Measurements from ENCODE around the gene FN1. TPM values are rescaled to one million over a fixed set of nuclear protein-coding genes. Genes with fewer than 3 reads are reported as not detected.

FN1 gene
- total RNA-seq, 1 experiment from 2014 or later, result 143 TPM

- H3K36me3 ChIP-seq, result peaks cover 37% of the 10 kb centered on the region
- H3K9me3 ChIP-seq (replicated peaks), result no peaks in the 10 kb centered on the region
- no peak for DNase-seq
- no peaks in the 10 kb centered on the region for H3K4me1 ChIP-seq
- no peak overlapping the region for H3K4me3 ChIP-seq
- H3K27ac ChIP-seq, result no peak overlapping the region
- no peaks in the 10 kb centered on the region for H3K27me3 ChIP-seq
Observed at GRCh38 chr2:215421859-215422461, 13.9 kb downstream of the FN1 start.

DNA sequence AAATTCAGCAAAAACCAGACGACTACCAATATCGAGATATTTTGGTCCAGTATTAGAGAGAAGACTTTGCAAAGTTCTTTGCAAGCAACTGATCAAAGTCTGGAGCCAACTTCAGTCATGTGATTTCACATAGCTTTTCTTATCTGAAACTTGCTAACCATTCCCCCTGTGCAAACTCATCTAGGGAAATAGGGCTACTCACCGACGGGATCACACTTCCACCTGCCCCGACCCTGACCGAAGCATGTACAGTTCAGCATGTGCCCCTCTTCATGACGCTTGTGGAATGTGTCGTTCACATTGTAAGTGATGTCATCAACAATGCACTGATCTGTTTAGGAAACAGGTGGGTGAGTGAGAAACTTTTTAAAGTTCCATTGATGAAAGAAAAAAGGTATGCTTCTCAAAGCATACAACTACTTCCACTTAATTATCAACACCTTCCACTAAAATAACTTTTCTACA lies 15.4 kb downstream of the FN1 start:
- H3K36me3 ChIP-seq, result peaks cover 32% of the 10 kb centered on the region
- H3K4me1 ChIP-seq, result no peaks in the 10 kb centered on the region
- H3K9me3 ChIP-seq (replicated peaks), result no peaks in the 10 kb centered on the region
- H3K4me3 ChIP-seq, result no peak overlapping the region
- H3K27ac ChIP-seq, result no peak overlapping the region
- no peak for DNase-seq
- H3K27me3 ChIP-seq, result no peaks in the 10 kb centered on the region

GRCh38 chr2:215419769-215420470 lies 15.9 kb downstream of the FN1 start:
- H3K27ac ChIP-seq, result no peak overlapping the region
- no peak overlapping the region for H3K4me3 ChIP-seq
- DNase-seq, result no peak
- H3K9me3 ChIP-seq (replicated peaks), result no peaks in the 10 kb centered on the region
- H3K36me3 ChIP-seq, result peaks cover 30% of the 10 kb centered on the region
- no peaks in the 10 kb centered on the region for H3K4me1 ChIP-seq
- no peaks in the 10 kb centered on the region for H3K27me3 ChIP-seq

GRCh38 chr2:215419113-215419512 lies 16.8 kb downstream of the FN1 start:
- no peaks in the 10 kb centered on the region for H3K27me3 ChIP-seq
- no peak for DNase-seq
- peaks cover 27% of the 10 kb centered on the region for H3K36me3 ChIP-seq
- H3K4me1 ChIP-seq, result no peaks in the 10 kb centered on the region
- no peak overlapping the region for H3K4me3 ChIP-seq
- no peaks in the 10 kb centered on the region for H3K9me3 ChIP-seq (replicated peaks)
- H3K27ac ChIP-seq, result no peak overlapping the region

- peaks cover 29% of the 10 kb centered on the region for H3K36me3 ChIP-seq
- DNase-seq, result no peak
- no peaks in the 10 kb centered on the region for H3K9me3 ChIP-seq (replicated peaks)
- H3K4me3 ChIP-seq, result no peak overlapping the region
- H3K27me3 ChIP-seq, result no peaks in the 10 kb centered on the region
- no peaks in the 10 kb centered on the region for H3K4me1 ChIP-seq
- no peak overlapping the region for H3K27ac ChIP-seq
Observed at GRCh38 chr2:215418064-215418963, 17.6 kb downstream of the FN1 start.

GRCh38 chr2:215417400-215417951 lies 18.4 kb downstream of the FN1 start:
- Histone ChIP-seq H3K27ac (no peak overlapping the region), H3K9me3 (replicated peaks) (no peaks in the 10 kb centered on the region), H3K4me1 (no peaks in the 10 kb centered on the region), H3K27me3 (no peaks in the 10 kb centered on the region), H3K4me3 (no peak overlapping the region), H3K36me3 (peaks cover 33% of the 10 kb centered on the region)
- DNase-seq, result no peak

GRCh38 chr2:215416656-215417055 lies 19.2 kb downstream of the FN1 start:
- Histone ChIP-seq H3K36me3 (peaks cover 33% of the 10 kb centered on the region), H3K27me3 (no peaks in the 10 kb centered on the region), H3K9me3 (replicated peaks) (no peaks in the 10 kb centered on the region), H3K27ac (no peak overlapping the region), H3K4me1 (no peaks in the 10 kb centered on the region), H3K4me3 (no peak overlapping the region)
- DNase-seq, result no peak

DNA sequence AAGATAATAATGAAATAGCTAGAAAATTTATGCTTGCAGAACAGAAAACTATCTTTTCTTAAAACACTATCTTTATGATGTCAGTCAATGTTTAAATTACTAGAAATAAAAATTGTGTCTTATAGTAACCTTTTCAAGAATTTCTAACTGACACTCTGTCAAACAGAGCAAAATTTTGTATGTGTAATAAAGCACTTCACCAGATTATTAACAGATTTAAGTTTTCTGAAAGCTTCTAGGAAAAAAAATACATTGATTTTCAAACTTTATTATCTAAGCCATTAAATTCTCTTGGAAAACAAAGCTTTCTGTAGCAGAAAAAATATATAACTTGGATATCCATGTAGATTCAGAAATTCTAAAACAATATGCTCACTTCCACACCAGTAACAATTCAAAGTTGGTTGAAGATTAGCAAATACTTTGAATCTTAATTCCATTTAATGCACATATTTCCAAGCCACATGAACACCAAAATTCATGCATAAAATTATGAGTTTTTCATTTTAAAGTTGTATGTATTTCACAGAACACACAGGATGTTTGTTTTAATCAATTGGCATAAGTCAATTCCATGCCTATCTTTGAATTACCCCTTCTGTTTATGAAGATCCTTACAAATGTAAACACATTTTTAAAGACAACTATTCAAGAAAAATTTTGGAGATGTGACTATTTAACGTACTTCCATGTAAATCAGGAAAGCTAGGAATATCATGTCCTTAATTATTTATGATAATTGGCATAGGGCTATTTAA lies 19.9 kb downstream of the FN1 start:
- H3K36me3 ChIP-seq, result peaks cover 33% of the 10 kb centered on the region
- H3K4me1 ChIP-seq, result peaks cover 4% of the 10 kb centered on the region
- H3K27me3 ChIP-seq, result no peaks in the 10 kb centered on the region
- H3K4me3 ChIP-seq, result no peak overlapping the region
- DNase-seq, result no peak
- no peaks in the 10 kb centered on the region for H3K9me3 ChIP-seq (replicated peaks)
- H3K27ac ChIP-seq, result no peak overlapping the region

DNA sequence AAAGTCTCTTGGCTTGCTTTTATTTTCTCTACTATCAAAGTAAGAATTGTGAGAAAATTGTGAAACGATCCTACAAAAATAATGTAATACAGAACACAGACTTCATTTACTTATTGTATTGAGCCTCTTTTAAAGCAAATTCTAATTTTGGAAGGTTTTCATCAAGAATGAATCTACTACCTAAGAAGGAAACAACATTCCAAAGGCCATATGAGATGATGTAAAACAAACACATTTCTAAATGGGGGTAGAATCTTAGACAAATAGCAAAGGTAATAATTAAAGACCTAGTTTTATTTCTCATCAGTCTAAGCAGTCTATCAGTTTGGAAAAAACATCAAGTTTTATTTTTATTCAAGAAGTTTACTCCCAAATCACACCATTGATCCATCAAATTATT lies 20.6 kb downstream of the FN1 start:
- peaks cover 9% of the 10 kb centered on the region for H3K4me1 ChIP-seq
- H3K36me3 ChIP-seq, result peaks cover 33% of the 10 kb centered on the region
- no peak overlapping the region for H3K27ac ChIP-seq
- DNase-seq, result no peak
- H3K4me3 ChIP-seq, result no peak overlapping the region
- H3K27me3 ChIP-seq, result no peaks in the 10 kb centered on the region
- no peaks in the 10 kb centered on the region for H3K9me3 ChIP-seq (replicated peaks)

- H3K4me3 ChIP-seq, result no peak overlapping the region
- DNase-seq, result no peak
- H3K9me3 ChIP-seq (replicated peaks), result no peaks in the 10 kb centered on the region
- no peak overlapping the region for H3K27ac ChIP-seq
- H3K4me1 ChIP-seq, result peaks cover 9% of the 10 kb centered on the region
- H3K36me3 ChIP-seq, result peaks cover 35% of the 10 kb centered on the region
- no peaks in the 10 kb centered on the region for H3K27me3 ChIP-seq
Observed at GRCh38 chr2:215414674-215415073, 21.2 kb downstream of the FN1 start.

- no peak overlapping the region for H3K27ac ChIP-seq
Observed at GRCh38 chr2:215413974-215414373, 21.9 kb downstream of the FN1 start.

DNA sequence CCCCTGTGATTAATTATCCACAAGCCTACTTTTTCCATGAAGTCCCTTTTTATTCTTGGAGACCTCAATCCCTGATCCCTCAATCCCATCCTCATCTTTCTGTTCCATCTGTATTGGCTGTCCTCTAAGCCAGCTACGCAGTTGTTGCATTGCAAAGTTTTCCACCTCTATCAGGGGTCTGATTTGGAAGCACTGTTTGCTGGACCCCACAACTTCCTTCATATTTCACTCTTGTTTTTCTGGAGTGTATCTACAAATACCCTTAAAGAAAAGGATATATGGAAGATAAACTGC lies 22.4 kb downstream of the FN1 start:
- Histone ChIP-seq H3K27me3 (no peaks in the 10 kb centered on the region), H3K27ac (no peak overlapping the region), H3K4me1 (peaks cover 9% of the 10 kb centered on the region), H3K4me3 (no peak overlapping the region), H3K9me3 (replicated peaks) (no peaks in the 10 kb centered on the region), H3K36me3 (peaks cover 34% of the 10 kb centered on the region)
- no peak for DNase-seq

More at GRCh38 chr2:215413974-215414373, 21.9 kb downstream of the FN1 start:
- no peaks in the 10 kb centered on the region for H3K27me3 ChIP-seq
- peaks cover 9% of the 10 kb centered on the region for H3K4me1 ChIP-seq
- H3K4me3 ChIP-seq, result no peak overlapping the region
- no peaks in the 10 kb centered on the region for H3K9me3 ChIP-seq (replicated peaks)
- peaks cover 35% of the 10 kb centered on the region for H3K36me3 ChIP-seq
- no peak for DNase-seq

DNA sequence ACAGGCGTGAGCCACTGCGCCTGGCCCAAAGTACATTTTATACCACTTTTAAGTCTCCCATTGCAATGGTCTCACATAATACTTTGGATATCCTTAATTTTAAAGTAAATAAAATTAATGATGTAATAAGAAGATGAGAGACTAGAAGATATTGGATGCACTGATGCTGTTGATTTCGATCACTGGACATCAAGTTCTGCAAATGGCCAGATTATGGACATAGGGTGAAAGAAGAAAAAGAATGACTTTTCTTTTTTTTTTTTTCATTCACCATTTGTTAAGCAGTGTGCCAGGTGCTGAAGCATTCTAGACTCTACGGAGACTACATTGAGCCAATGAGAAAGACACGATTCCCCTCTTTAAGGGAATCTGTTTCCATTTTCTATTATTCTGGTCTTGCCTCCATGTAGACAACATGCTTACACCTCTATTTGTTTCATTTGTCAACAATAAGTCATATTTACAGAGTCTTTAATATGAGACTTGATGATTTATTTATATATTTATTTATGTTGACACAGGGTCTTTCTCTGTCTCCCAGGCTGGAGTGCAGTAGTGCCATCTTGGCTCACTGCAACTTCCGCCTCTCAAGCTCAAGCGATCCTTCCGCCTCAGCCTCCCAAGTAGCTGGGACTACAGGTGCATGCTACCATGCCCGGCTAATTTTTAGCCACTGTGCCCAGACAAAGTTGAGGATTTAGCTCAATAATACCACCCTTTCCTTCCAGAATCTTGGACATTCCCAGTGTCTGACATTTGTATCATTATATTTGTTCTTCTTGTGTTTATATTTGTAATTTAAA lies 23.7 kb downstream of the FN1 start:
- DNase-seq, result no peak
- Histone ChIP-seq H3K9me3 (replicated peaks) (no peaks in the 10 kb centered on the region), H3K27ac (no peak overlapping the region), H3K36me3 (peaks cover 36% of the 10 kb centered on the region), H3K4me3 (no peak overlapping the region), H3K27me3 (no peaks in the 10 kb centered on the region), H3K4me1 (peaks cover 9% of the 10 kb centered on the region)

DNA sequence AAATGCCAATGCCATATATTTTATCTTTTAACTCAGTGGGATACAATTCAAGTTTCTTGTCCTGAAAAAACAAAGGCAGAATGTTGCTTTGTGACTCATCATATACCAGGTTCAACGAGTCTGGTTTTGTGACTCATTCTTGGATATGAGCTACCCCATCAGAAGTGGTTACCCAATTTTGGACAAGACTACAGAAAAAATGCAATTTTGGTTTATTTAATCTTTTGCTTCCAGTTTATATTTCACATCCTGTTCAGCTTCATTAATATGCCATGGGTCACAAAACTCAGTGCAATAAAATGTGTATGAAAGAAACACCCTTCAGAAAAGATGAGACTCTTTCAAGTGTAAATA lies 25.0 kb downstream of the FN1 start:
- H3K4me1 ChIP-seq, result peaks cover 9% of the 10 kb centered on the region
- DNase-seq, result peak in 1 of 2 experiments; percentile 38

More for the DNA sequence above, 25.0 kb downstream of the FN1 start:
- H3K4me3 ChIP-seq, result no peak overlapping the region
- H3K36me3 ChIP-seq, result peaks cover 39% of the 10 kb centered on the region
- no peak overlapping the region for H3K27ac ChIP-seq
- no peaks in the 10 kb centered on the region for H3K27me3 ChIP-seq
- no peaks in the 10 kb centered on the region for H3K9me3 ChIP-seq (replicated peaks)

Data from SJCRH30 (cell line).